ENCODE measurements around the gene MED13L.

GRCh38 chr12:116091579-116091978 is 185.9 kb downstream of the MED13L start:
- TF ChIP-seq CTCF (IDR thresholded peaks at IDR 0.05) (no peak), POLR2A (IDR thresholded peaks at IDR 0.05) (no peak), EP300 (IDR thresholded peaks at IDR 0.05; ENCODE audit: low read depth) (no peak), POLR2AphosphoS5 (IDR thresholded peaks at IDR 0.05) (no peak)

Data from transverse colon (tissue), 4 donors.